ENCODE data around the gene CD59.

- TF ChIP-seq CTCF (conservative IDR thresholded peaks at IDR 0.05; ENCODE audit: low read depth, low read length): no peak
- TF ChIP-seq EZH2 (IDR thresholded peaks at IDR 0.05; ENCODE audit: borderline replicate concordance, low read depth, low read length, poor library complexity, severe bottlenecking): no peak
Observed at GRCh38 chr11:33660962-33661361, 75.3 kb downstream of the CD59 start.
